Keratinocyte (primary cell): ENCODE measurements around the gene ENO2.

Experiments
- EZH2 ChIP-seq: IDR thresholded peaks from one replicate; pipeline ENCODE4 v1.6.1; 2012; ENCODE audit warnings: inconsistent platforms, mild to moderate bottlenecking, low read length, moderate library complexity
- TF ChIP-seq, protein P1 (sequence below), 3 experiments: IDR thresholded peaks in 1 of 3; conservative IDR thresholded peaks in 1 of 3; optimal IDR thresholded peaks in 1 of 3; 2 replicates in 2 of 3; 3 replicates in 1 of 3; pipeline versions ENCODE3 to v1.5.1; 2011; ENCODE audit warnings: low read length in 3 of 3, mild to moderate bottlenecking in 3 of 3, moderate library complexity in 2 of 3, control low read depth in 1 of 3, inconsistent platforms in 1 of 3; ENCODE audit not compliant: insufficient read depth in 2 of 3; ENCODE audit errors: extremely low read depth in 1 of 3

- TF ChIP-seq, protein P1, sequence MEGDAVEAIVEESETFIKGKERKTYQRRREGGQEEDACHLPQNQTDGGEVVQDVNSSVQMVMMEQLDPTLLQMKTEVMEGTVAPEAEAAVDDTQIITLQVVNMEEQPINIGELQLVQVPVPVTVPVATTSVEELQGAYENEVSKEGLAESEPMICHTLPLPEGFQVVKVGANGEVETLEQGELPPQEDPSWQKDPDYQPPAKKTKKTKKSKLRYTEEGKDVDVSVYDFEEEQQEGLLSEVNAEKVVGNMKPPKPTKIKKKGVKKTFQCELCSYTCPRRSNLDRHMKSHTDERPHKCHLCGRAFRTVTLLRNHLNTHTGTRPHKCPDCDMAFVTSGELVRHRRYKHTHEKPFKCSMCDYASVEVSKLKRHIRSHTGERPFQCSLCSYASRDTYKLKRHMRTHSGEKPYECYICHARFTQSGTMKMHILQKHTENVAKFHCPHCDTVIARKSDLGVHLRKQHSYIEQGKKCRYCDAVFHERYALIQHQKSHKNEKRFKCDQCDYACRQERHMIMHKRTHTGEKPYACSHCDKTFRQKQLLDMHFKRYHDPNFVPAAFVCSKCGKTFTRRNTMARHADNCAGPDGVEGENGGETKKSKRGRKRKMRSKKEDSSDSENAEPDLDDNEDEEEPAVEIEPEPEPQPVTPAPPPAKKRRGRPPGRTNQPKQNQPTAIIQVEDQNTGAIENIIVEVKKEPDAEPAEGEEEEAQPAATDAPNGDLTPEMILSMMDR (optimal IDR thresholded peaks at IDR 0.05 in 1 of 3, IDR thresholded peaks at IDR 0.05 in 1 of 3, conservative IDR thresholded peaks at IDR 0.05 in 1 of 3; ENCODE audit: extremely low read depth in 1 of 3, insufficient read depth in 2 of 3, low read length in 3 of 3), result no peak
- TF ChIP-seq EZH2, result no peak
Measured at GRCh38 chr12:6941267-6941666, 26.9 kb downstream of the ENO2 start.
